Fibroblast of mammary gland (primary cell): ENCODE data around the gene KRT24.
"Not testable (repeated sequence)": the region's sequence is repeated elsewhere in the genome, so short reads cannot be mapped to it uniquely, and the experiment has no call there.

Source experiments
- DNase-seq: peaks from one replicate; pipeline ENCODE4 v3.0.0-alpha.2; 2010; ENCODE audit warnings: low read depth
- H3K4me3 ChIP-seq: 2 replicates; pipeline ENCODE4 v1.5.1; 2011; ENCODE audit warnings: low read depth, mild to moderate bottlenecking, low read length, moderate library complexity; ENCODE audit not compliant: control insufficient read depth
- TF ChIP-seq, protein P1 (sequence below): conservative IDR thresholded peaks from 2 replicates; pipeline ENCODE4 v1.5.1; 2011; ENCODE audit warnings: low read depth, low read length, inconsistent platforms; ENCODE audit not compliant: control insufficient read depth, insufficient read depth

Gene KRT24

DNA sequence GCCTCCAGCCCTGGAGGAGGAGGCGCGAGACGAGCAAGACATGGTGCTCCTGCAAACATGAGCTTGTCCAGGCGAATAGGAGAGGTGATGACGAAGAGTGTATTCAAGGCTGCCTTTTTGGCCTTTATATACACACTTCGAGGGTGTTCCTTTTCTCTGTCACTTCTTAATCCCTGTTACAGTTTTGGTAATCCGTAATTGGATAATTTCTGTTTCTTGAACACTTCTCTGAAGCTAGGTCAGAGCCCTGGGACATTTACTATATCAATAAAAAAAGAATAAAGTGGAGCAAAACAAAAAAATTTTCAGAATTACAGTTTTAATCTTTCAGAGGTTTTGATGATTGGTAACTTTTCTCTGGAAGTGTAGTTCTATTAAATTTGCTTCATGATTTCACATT is at the start of gene KRT24:
Gene KRT24, minus strand, starts transcription at position 101 of the 400 bp plus-strand sequence. Its CDS starts 59 bp downstream, at position 42.
- no peak within 1 kb of the TSS for H3K4me3 ChIP-seq
- TF ChIP-seq, protein P1, sequence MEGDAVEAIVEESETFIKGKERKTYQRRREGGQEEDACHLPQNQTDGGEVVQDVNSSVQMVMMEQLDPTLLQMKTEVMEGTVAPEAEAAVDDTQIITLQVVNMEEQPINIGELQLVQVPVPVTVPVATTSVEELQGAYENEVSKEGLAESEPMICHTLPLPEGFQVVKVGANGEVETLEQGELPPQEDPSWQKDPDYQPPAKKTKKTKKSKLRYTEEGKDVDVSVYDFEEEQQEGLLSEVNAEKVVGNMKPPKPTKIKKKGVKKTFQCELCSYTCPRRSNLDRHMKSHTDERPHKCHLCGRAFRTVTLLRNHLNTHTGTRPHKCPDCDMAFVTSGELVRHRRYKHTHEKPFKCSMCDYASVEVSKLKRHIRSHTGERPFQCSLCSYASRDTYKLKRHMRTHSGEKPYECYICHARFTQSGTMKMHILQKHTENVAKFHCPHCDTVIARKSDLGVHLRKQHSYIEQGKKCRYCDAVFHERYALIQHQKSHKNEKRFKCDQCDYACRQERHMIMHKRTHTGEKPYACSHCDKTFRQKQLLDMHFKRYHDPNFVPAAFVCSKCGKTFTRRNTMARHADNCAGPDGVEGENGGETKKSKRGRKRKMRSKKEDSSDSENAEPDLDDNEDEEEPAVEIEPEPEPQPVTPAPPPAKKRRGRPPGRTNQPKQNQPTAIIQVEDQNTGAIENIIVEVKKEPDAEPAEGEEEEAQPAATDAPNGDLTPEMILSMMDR = no peak
- DNase-seq = no peak

DNA sequence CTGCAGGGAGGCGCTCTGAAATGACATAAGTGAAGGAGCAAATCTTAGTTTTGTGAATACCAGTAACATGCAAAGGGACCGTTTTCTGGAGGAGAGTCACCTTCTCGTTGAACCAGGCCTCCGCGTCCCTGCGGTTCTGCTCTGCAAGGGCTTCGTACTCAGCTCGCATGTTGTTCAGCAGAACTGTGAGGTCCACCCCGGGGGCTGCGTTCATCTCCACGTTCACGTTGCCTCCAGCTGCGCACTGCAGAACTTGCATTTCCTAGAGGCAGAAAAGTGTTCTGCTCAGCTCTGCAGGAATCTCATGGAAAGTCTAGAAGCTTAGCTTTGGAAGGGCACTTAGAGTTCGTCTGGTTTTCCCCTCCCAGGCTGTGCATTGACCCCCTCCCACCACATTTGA is 47.5 kb upstream of the KRT24 start:
- no peak overlapping the region for H3K4me3 ChIP-seq
- TF ChIP-seq, protein P1 = no peak
- DNase-seq = no peak

DNA sequence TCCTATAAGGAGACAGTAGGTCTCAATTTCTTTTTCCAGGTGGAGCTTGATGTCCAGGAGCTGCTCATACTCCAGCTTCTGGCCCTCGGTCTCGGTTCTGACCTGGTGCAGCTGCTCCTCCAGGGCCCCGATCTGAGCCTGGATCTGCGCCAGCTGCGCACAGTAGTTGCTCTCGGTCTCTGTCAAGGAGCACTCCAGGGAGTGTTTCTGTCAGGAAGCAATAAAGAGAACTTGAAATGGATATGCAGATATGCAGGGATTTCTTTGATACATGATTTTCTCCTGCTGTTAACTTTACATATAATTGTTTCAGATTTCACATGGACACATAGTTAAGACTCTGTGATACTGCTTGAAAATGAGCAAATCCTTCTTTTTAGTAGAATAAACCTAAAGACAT is 46.8 kb upstream of the KRT24 start:
- H3K4me3 ChIP-seq = no peak overlapping the region
- no peak for DNase-seq
- TF ChIP-seq, protein P1 = no peak

DNA sequence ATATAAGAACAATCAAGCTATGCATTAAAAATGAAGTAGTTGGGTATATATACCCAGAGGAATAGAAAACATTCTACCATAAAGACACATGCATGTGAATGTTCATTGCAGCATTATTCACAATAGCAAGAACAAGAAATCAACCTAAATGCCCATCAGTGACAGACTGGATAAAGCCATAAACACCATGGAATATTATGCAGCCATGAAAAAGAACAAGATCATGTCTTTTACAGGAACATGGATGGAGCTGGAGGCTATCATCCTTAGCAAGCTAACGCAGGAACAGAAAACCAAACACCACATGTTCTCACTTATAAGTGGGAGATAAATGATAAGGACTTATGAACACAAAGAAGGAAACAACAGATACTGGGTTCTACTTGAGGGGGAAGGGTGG is 45.1 kb upstream of the KRT24 start:
- not testable (repeated sequence) for H3K4me3 ChIP-seq, DNase-seq

DNA sequence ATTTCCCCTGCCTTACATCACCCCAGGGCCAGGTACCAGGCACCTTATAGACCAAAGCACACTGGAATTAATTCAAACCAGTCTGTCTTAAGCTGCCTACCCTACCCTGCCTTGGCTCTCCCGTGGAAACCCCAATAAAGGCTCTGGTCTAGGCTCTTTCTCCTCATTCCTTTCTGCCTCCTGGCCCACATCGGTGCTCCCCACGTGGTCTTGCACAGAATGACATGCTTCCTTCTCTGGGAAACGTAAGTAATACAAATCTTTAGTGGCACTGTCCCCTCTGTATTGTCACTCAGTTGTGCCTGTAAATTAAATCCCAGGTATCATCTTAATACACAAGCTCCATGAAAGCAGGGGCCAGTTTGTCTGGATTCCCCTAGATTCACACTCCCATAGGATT is 35.0 kb upstream of the KRT24 start:
- no peak overlapping the region for H3K4me3 ChIP-seq
- TF ChIP-seq, protein P1 = no peak
- DNase-seq = no peak

DNA sequence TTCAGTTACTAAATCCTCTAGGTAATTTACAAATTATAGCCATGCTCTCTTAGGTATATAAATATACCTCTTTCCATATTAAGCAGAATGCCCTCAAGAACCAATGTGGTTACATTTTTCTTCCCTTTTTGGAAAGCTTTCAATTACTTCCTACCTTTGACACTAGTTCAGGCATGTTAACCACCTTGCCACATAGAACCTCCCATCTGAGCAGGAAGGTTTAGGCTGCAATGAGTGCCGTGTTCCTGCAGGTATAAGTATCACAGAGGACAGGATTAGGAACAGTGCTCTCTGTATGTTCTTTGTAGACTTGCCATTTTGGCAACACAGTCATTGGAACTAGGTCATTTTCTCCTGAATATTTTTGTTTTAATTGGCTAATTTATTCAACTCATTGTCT is 31.5 kb upstream of the KRT24 start:
- DNase-seq = no peak
- no peak overlapping the region for H3K4me3 ChIP-seq
- TF ChIP-seq, protein P1 = no peak

DNA sequence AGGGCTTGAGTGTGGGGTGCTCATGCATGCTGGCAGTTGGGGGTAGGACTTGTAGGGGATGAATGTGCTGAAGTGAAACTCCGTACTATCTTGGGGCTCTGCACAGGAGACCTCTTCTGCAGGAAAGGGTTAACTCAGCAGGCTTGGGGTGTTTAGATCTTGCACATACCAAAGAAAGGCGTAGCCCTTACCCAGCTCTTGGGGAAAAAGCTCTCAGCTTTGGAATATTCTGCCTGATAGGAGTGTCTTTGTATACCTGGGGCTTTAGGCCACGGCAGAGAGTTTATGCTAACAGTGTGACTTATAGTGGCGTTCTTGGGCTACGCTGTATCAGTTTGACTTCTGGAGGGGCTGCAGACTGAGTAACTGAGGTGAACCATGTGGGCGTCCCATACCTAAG is 30.5 kb upstream of the KRT24 start:
- DNase-seq = no peak
- TF ChIP-seq, protein P1 = no peak
- H3K4me3 ChIP-seq = no peak overlapping the region
